Endothelial cell of umbilical vein (primary cell): ENCODE data around the gene LAIR2. TPM values are rescaled to one million over a fixed set of nuclear protein-coding genes. Genes with fewer than 3 reads are reported as not detected.

ENCODE experiments used
- BruUV-seq: library from RNA; stranded (reverse); fragments of 400-500 nt; replicated peaks from 2 replicates; lab custom pipeline; 2021; lab: Mats Ljungman, UMichigan
- CTCF ChIA-PET: fragments of 300-600, 350-600 bp; sonication (Branson Sonifier 250); formaldehyde crosslinking; loops from one replicate; lab custom pipeline; 2021; ENCODE audit warnings: antibody characterized with exemption, inconsistent platforms; lab: Charles Lee
- POLR2A ChIA-PET: fragments of 300-600, 350-600 bp; sonication (Branson Sonifier 250); formaldehyde crosslinking; loops from one replicate; lab custom pipeline; 2021; ENCODE audit warnings: antibody characterized with exemption, inconsistent platforms; lab: Charles Lee
- DNase-seq: peaks from one replicate; pipeline ENCODE4 v3.0.0-alpha.2; 2011; ENCODE audit warnings: low read depth, low spot score
- FAIRE-seq: peaks from 2 replicates; lab custom pipeline; 2011; peaks lifted over from hg19 to GRCh38; lab: Jason Lieb, UNC
- H2AFZ ChIP-seq: 2 replicates; pipeline ENCODE4 v1.6.0; 2012; ENCODE audit warnings: low read depth, low read length, control low read depth, inconsistent platforms
- H3K27ac ChIP-seq: 2 replicates; pipeline ENCODE4 v1.5.1; 2011; ENCODE audit warnings: low read depth, mild to moderate bottlenecking, control low read depth, low read length, moderate library complexity; ENCODE audit not compliant: insufficient read depth
- H3K27me3 ChIP-seq, 2 experiments: 2 replicates each; pipeline versions ENCODE4 v1.6.0 to v1.6.1; 2011; ENCODE audit warnings: low read length in 2 of 2, mixed read lengths in 1 of 2; ENCODE audit not compliant: control insufficient read depth in 2 of 2, insufficient read depth in 2 of 2
- H3K36me3 ChIP-seq, 2 experiments: 2 replicates in 1 of 2; 3 replicates in 1 of 2; pipeline ENCODE4 v1.5.1; 2011; ENCODE audit warnings: low read length in 2 of 2, mild to moderate bottlenecking in 1 of 2, moderate library complexity in 1 of 2; ENCODE audit not compliant: control insufficient read depth in 2 of 2, insufficient read depth in 2 of 2; ENCODE audit errors: extremely low read depth in 1 of 2
- H3K4me1 ChIP-seq: 3 replicates; pipeline ENCODE4 v1.5.1; 2011; ENCODE audit warnings: mild to moderate bottlenecking, low read length; ENCODE audit not compliant: control insufficient read depth, insufficient read depth; ENCODE audit errors: extremely low read depth
- H3K4me2 ChIP-seq: 2 replicates; pipeline ENCODE4 v1.6.1; 2011; ENCODE audit warnings: low read length, control low read depth, mixed read lengths; ENCODE audit not compliant: insufficient read depth
- H3K4me3 ChIP-seq, 3 experiments: fragments of 200-600 bp in 1 of 3; sonication (generic), shearing (Covaris generic) in 1 of 3; replicated peaks in 1 of 3; 2 replicates each; pipeline ENCODE4 v1.5.1; 2011 to 2016; ENCODE audit warnings: control low read depth in 3 of 3, low read length in 3 of 3, mild to moderate bottlenecking in 2 of 3, inconsistent platforms in 1 of 3, low read depth in 1 of 3, moderate library complexity in 1 of 3; ENCODE audit not compliant: insufficient read depth in 1 of 3
- H3K79me2 ChIP-seq: 2 replicates; pipeline ENCODE4 v1.6.0; 2012; ENCODE audit warnings: low read length, inconsistent platforms; ENCODE audit not compliant: control insufficient read depth, insufficient read depth
- H3K9ac ChIP-seq: replicated peaks from 2 replicates; pipeline ENCODE3; 2011; ENCODE audit warnings: low read length, control low read depth; ENCODE audit not compliant: insufficient read depth; ENCODE audit errors: extremely low read depth
- H3K9me1 ChIP-seq: replicated peaks from 3 replicates; pipeline ENCODE4 v1.6.0; 2011; ENCODE audit warnings: mild to moderate bottlenecking, low read length; ENCODE audit not compliant: control insufficient read depth, insufficient read depth; ENCODE audit errors: extremely low read depth
- H3K9me3 ChIP-seq: replicated peaks from 2 replicates; pipeline ENCODE4 v1.5.1; 2012; ENCODE audit warnings: low read length, inconsistent platforms; ENCODE audit not compliant: control insufficient read depth, insufficient read depth
- H4K20me1 ChIP-seq: replicated peaks from 2 replicates; pipeline ENCODE3; 2011; ENCODE audit warnings: mild to moderate bottlenecking, low read length; ENCODE audit not compliant: control insufficient read depth, insufficient read depth; ENCODE audit errors: extremely low read depth
- EZH2 ChIP-seq: IDR thresholded peaks from 2 replicates; pipeline ENCODE4 v1.6.1; 2012; ENCODE audit warnings: borderline replicate concordance, low read depth, mild to moderate bottlenecking, moderate library complexity, low read length, inconsistent platforms; ENCODE audit not compliant: severe bottlenecking
- FOS ChIP-seq: IDR thresholded peaks from 2 replicates; pipeline ENCODE4 v1.6.1; 2011; ENCODE audit warnings: mild to moderate bottlenecking, low read length, moderate library complexity, borderline replicate concordance; ENCODE audit not compliant: insufficient read depth
- GATA2 ChIP-seq: IDR thresholded peaks from 2 replicates; pipeline ENCODE4 v1.7.0; 2011; ENCODE audit warnings: low read depth, mild to moderate bottlenecking, moderate library complexity, mixed read lengths, low read length; ENCODE audit not compliant: insufficient read length, insufficient read depth
- MAX ChIP-seq: IDR thresholded peaks from 2 replicates; pipeline ENCODE4 v1.6.1; 2011; ENCODE audit not compliant: insufficient read depth, insufficient read length
- MYC ChIP-seq: IDR thresholded peaks from one replicate; pipeline ENCODE4 v1.6.1; 2011; ENCODE audit warnings: mild to moderate bottlenecking, low read depth, low read length
- POLR2A ChIP-seq: IDR thresholded peaks from 2 replicates; pipeline ENCODE4 v1.6.1; 2012; ENCODE audit warnings: low read depth, mild to moderate bottlenecking, control low read depth, low read length
- POLR2AphosphoS5 ChIP-seq: IDR thresholded peaks from 2 replicates; pipeline ENCODE4 v1.6.1; 2012; ENCODE audit warnings: low read depth, mild to moderate bottlenecking, control low read depth, low read length, moderate library complexity; ENCODE audit not compliant: insufficient read depth
- dilution Hi-C: fragments of 300-500 bp; cut with MboI; formaldehyde crosslinking; loops from one replicate; pipeline ENCODE4 v1.15.0; 2019; ENCODE audit warnings: low sequenced_read_pairs; ENCODE audit not compliant: extremely low pct_ligation_motif_present
- intact Hi-C: fragments of 100-400 bp; cut with micrococcal nuclease; formaldehyde crosslinking; loops from one replicate; pipeline ENCODE4 v1.10.0; 2022
- polyA plus RNA-seq, 4 experiments: library from polyadenylated mRNA; depleted of rRNA in 3 of 4; stranded (reverse) in 3 of 4; unstranded in 1 of 4; fragments of >200 nt; gene quantifications; 2 replicates each; pipeline versions ENCODE4 v1.2.1 to v1.2.3, GENCODE V29; 2011 to 2012; ENCODE audit warnings: missing spikeins in 1 of 4
- total RNA-seq: library from RNA; stranded (reverse); gene quantifications from 2 replicates; pipeline ENCODE4 v1.2.3, GENCODE V29; 2021
- TF ChIP-seq, protein P1 (sequence below), 2 donors: IDR thresholded peaks; 1 replicate in 1 of 2; 2 replicates in 1 of 2; pipeline ENCODE4 v1.5.1; 2011; ENCODE audit warnings: low read length in 2 of 2, mild to moderate bottlenecking in 2 of 2, moderate library complexity in 2 of 2, control low read depth in 1 of 2, inconsistent platforms in 1 of 2, low read depth in 1 of 2; ENCODE audit not compliant: insufficient read depth in 1 of 2; ENCODE audit errors: extremely low read depth in 1 of 2

Gene LAIR2
- total and polyA plus RNA-seq, 2 donors (not counting 3 experiments of a cell fraction or from before 2014, with no cell fraction given): not detected

DNA sequence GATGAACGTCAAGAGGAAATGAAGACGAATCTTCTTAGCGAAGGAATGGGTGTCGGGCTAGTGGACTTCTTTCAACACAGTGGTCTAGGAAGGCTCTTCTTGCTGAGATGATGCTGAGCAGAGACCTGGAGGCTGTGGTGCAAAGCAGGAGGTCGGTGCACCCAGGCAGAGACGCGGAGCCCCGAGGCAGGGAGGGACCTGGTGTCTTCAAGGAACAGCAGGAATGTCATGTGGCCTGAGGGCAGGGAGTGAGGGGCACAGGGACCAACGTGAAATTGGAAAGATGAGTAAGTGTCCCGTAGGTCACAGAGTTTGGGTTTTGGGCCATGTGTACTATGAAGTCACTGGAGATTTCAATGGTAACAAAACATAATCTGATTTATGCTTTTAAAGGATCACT, 18.2 kb upstream of the LAIR2 start:
- no peak for FAIRE-seq
- intact Hi-C loops: no loop called here

More for the DNA sequence above, 18.2 kb upstream of the LAIR2 start:
- CTCF ChIA-PET: no interaction called here
- Histone ChIP-seq H3K4me2 (no peak overlapping the region), H3K79me2 (no peaks in the 10 kb centered on the region), H3K4me3 (no peak overlapping the region), H3K27ac (no peak overlapping the region), H2AFZ (no peak overlapping the region), H3K9me3 (no peaks in the 10 kb centered on the region), H3K27me3 (no peaks in the 10 kb centered on the region), H4K20me1 (no peaks in the 10 kb centered on the region), H3K9ac (no peak overlapping the region), H3K4me1 (no peaks in the 10 kb centered on the region), H3K9me1 (no peaks in the 10 kb centered on the region), H3K36me3 (no peaks in the 10 kb centered on the region)
- no TSS peak for BruUV-seq
- POLR2A ChIA-PET: no interaction called here
- no peak for TF ChIP-seq FOS
- TF ChIP-seq, protein P1, sequence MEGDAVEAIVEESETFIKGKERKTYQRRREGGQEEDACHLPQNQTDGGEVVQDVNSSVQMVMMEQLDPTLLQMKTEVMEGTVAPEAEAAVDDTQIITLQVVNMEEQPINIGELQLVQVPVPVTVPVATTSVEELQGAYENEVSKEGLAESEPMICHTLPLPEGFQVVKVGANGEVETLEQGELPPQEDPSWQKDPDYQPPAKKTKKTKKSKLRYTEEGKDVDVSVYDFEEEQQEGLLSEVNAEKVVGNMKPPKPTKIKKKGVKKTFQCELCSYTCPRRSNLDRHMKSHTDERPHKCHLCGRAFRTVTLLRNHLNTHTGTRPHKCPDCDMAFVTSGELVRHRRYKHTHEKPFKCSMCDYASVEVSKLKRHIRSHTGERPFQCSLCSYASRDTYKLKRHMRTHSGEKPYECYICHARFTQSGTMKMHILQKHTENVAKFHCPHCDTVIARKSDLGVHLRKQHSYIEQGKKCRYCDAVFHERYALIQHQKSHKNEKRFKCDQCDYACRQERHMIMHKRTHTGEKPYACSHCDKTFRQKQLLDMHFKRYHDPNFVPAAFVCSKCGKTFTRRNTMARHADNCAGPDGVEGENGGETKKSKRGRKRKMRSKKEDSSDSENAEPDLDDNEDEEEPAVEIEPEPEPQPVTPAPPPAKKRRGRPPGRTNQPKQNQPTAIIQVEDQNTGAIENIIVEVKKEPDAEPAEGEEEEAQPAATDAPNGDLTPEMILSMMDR (IDR thresholded peaks at IDR 0.05; ENCODE audit: extremely low read depth in 1 of 2, insufficient read depth in 1 of 2, low read depth in 1 of 2, low read length in 2 of 2): no peak
- no peak for TF ChIP-seq POLR2AphosphoS5
- no peak for TF ChIP-seq EZH2
- no peak for TF ChIP-seq MYC
- no peak for TF ChIP-seq GATA2
- TF ChIP-seq MAX: no peak
- no peak for TF ChIP-seq POLR2A
- dilution Hi-C loops: no loop called here
- DNase-seq: no peak
